ENCODE measurements around the gene SLC35A2.

- no peak for TF ChIP-seq POLR2A (IDR thresholded peaks at IDR 0.05)
- no peak for TF ChIP-seq CTCF (IDR thresholded peaks at IDR 0.05 in 8 of 11, conservative IDR thresholded peaks at IDR 0.05 in 3 of 11)
These were observed 8.2 kb downstream of the SLC35A2 start for GRCh38 chrX:48903290-48903689.

Measured in spleen (tissue), 7 donors.